Measurements from ENCODE around the gene HK1.
A peak's percentile ranks its signal among the peaks of the same experiment; 100 is the strongest.
"Not testable (repeated sequence)": the region's sequence is repeated elsewhere in the genome, so short reads cannot be mapped to it uniquely, and the experiment has no call there.

Gene HK1

GRCh38 chr10:69278446-69278963, at the start of gene HK1:
HK1 (plus strand) TSS chr10:69278496.
- DNase-seq (ENCODE audit: low read depth in 3 of 3), result no peak

- DNase-seq (ENCODE audit: low read depth in 3 of 3), result no peak
Observed at GRCh38 chr10:69229616-69229916, 48.7 kb upstream of the HK1 start.

- DNase-seq (ENCODE audit: low read depth in 3 of 3), result no peak
Observed at GRCh38 chr10:69230128-69230527, 48.2 kb upstream of the HK1 start.

- DNase-seq (ENCODE audit: low read depth in 3 of 3), result no peak
Observed at GRCh38 chr10:69232252-69232651, 46.0 kb upstream of the HK1 start.

- no peak for DNase-seq (ENCODE audit: low read depth in 3 of 3)
Observed at GRCh38 chr10:69232736-69233480, 45.4 kb upstream of the HK1 start.

GRCh38 chr10:69234447-69234846, 43.8 kb upstream of the HK1 start:
- DNase-seq (ENCODE audit: low read depth in 3 of 3), result no peak

GRCh38 chr10:69237528-69238159, 40.7 kb upstream of the HK1 start:
- peak; percentile 74 to 83 (median 76) for DNase-seq (ENCODE audit: low read depth in 3 of 3)

GRCh38 chr10:69239136-69239535, 39.2 kb upstream of the HK1 start:
- DNase-seq (ENCODE audit: low read depth in 3 of 3), result no peak

GRCh38 chr10:69239816-69240434, 38.4 kb upstream of the HK1 start:
- no peak for DNase-seq (ENCODE audit: low read depth in 3 of 3)

GRCh38 chr10:69240455-69240854, 37.8 kb upstream of the HK1 start:
- no peak for DNase-seq (ENCODE audit: low read depth in 3 of 3)

GRCh38 chr10:69241575-69241974, 36.7 kb upstream of the HK1 start:
- no peak for DNase-seq (ENCODE audit: low read depth in 3 of 3)

GRCh38 chr10:69242040-69242851, 36.0 kb upstream of the HK1 start:
- no peak for DNase-seq (ENCODE audit: low read depth in 3 of 3)

- DNase-seq (ENCODE audit: low read depth in 3 of 3), result no peak
Observed at GRCh38 chr10:69242852-69243212, 35.5 kb upstream of the HK1 start.

- DNase-seq (ENCODE audit: low read depth in 3 of 3), result no peak
Observed at GRCh38 chr10:69243817-69244216, 34.5 kb upstream of the HK1 start.

GRCh38 chr10:69246036-69246435, 32.3 kb upstream of the HK1 start:
- no peak for DNase-seq (ENCODE audit: low read depth in 3 of 3)

GRCh38 chr10:69246581-69247312, 31.5 kb upstream of the HK1 start:
- no peak for DNase-seq (ENCODE audit: low read depth in 3 of 3)

GRCh38 chr10:69247313-69247710, 31.0 kb upstream of the HK1 start:
- no peak for DNase-seq (ENCODE audit: low read depth in 3 of 3)

GRCh38 chr10:69248117-69248730, 30.1 kb upstream of the HK1 start:
- no peak for DNase-seq (ENCODE audit: low read depth in 3 of 3)

- no peak for DNase-seq (ENCODE audit: low read depth in 3 of 3)
Observed at GRCh38 chr10:69250041-69250440, 28.3 kb upstream of the HK1 start.

GRCh38 chr10:69251417-69251816, 26.9 kb upstream of the HK1 start:
- DNase-seq (ENCODE audit: low read depth in 3 of 3), result not testable (repeated sequence)

GRCh38 chr10:69253171-69253570, 25.1 kb upstream of the HK1 start:
- no peak for DNase-seq (ENCODE audit: low read depth in 3 of 3)
